HPDE6-E6E7 (cell line): ENCODE data around the gene ABCA6.
A peak's percentile ranks its signal among the peaks of the same experiment; 100 is the strongest.
"Not testable (repeated sequence)": the region's sequence is repeated elsewhere in the genome, so short reads cannot be mapped to it uniquely, and the experiment has no call there.

ENCODE experiments used
- DNase-seq: peaks from one replicate; pipeline ENCODE4 v3.0.0; 2011; ENCODE audit warnings: missing footprints; ENCODE audit errors: extremely low spot score

ABCA6 gene, protein sequence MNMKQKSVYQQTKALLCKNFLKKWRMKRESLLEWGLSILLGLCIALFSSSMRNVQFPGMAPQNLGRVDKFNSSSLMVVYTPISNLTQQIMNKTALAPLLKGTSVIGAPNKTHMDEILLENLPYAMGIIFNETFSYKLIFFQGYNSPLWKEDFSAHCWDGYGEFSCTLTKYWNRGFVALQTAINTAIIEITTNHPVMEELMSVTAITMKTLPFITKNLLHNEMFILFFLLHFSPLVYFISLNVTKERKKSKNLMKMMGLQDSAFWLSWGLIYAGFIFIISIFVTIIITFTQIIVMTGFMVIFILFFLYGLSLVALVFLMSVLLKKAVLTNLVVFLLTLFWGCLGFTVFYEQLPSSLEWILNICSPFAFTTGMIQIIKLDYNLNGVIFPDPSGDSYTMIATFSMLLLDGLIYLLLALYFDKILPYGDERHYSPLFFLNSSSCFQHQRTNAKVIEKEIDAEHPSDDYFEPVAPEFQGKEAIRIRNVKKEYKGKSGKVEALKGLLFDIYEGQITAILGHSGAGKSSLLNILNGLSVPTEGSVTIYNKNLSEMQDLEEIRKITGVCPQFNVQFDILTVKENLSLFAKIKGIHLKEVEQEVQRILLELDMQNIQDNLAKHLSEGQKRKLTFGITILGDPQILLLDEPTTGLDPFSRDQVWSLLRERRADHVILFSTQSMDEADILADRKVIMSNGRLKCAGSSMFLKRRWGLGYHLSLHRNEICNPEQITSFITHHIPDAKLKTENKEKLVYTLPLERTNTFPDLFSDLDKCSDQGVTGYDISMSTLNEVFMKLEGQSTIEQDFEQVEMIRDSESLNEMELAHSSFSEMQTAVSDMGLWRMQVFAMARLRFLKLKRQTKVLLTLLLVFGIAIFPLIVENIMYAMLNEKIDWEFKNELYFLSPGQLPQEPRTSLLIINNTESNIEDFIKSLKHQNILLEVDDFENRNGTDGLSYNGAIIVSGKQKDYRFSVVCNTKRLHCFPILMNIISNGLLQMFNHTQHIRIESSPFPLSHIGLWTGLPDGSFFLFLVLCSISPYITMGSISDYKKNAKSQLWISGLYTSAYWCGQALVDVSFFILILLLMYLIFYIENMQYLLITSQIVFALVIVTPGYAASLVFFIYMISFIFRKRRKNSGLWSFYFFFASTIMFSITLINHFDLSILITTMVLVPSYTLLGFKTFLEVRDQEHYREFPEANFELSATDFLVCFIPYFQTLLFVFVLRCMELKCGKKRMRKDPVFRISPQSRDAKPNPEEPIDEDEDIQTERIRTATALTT (N-terminal part only)

DNA sequence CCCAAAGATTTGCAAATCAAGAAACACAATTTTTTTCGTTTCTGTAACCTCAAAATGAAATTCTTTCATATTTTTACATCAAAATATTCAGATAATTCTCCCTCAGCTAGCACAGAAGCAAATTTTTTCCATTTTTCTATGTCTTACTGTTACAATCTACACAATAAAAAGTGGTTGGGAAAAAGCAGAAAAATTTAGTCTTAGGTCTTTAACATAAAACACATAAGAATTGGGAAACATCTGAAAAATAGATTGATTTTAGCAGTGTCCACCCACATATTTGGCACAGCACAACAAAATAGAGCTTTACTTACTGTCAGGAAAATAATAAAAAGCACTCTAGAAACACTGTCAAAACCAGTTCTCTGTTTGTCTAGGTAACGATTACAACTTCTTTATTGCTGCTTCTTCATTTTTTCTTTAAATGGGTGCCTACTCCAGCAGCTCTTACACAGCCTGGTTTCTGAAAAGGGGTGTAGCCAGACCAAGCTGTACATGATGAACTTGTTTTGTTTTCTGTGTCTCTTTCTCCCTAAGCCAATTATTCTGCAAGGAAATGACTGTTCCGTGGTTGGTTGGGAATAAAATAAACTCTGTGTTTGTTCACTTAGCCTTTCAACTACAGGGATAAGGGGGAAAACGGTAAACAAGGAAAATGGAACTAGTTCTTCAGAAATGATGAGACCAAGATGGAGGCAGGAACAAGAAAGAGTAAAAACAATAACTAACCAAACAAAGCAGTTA is at the start of gene ABCA6:
Gene ABCA6, minus strand, starts transcription at position 465 of the 744 bp plus-strand sequence. CDS start 1,192 bp downstream, outside the sequence.
- DNase-seq = no peak

- DNase-seq = no peak
These were observed 47.1 kb upstream of the ABCA6 start for GRCh38 chr17:69188796-69189195.

DNA sequence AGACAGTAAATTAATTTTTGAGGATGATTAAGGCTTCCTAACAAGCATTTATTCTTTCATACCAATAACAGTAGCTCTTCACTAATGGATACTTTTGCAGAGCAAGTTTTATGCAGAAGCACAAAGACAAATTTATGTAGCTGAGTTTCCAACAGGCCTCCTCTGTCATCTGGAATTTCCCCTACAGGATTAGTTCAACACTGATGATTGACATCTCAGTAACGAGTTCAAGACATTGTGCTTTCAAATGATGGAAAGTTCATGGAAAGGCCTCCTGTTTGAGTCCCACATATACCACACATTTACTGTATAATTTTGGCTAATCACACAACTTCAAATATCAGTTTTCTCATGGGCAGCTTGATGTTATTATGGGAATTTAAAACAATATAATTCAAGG is 46.4 kb upstream of the ABCA6 start:
- DNase-seq = no peak

- no peak for DNase-seq
These were observed 45.6 kb upstream of the ABCA6 start for GRCh38 chr17:69187294-69187693.

GRCh38 chr17:69179227-69179952 is 37.7 kb upstream of the ABCA6 start:
- peak; percentile 10 for DNase-seq

DNA sequence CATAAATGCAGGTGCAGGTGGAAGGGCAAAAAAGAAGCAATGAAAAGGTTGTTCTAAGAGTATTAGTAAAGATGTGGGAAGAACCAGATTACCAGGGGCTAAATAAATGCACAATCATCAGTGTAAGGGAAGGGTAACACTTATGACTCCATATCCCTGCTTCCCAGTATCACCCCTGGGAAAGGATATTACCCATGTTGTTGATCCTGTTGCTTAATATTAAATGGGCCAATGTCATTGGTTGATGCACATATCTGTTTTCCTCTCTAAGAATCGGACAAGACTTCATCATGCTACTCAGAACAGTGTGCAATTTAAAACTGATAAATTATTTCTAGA is 34.7 kb upstream of the ABCA6 start:
- no peak for DNase-seq

- DNase-seq = peak; percentile 39
These were observed 34.1 kb upstream of the ABCA6 start for GRCh38 chr17:69175625-69176456.

DNA sequence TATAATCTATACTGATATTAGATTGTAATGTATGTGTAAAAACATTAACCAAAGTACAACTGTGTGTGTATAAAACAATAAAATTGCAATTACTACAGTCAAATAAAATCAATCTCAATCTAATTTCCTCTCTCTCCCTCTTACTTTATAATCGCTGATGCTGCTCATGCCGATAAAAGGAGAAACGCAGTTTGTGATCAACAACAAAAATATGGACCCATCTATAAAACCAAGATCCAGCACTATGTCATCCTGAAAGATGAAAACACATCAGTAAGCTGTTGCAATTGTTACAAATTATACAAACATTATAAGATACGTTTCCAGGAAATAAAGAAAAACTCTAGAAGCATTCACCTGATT is 33.5 kb upstream of the ABCA6 start:
- DNase-seq = no peak

DNA sequence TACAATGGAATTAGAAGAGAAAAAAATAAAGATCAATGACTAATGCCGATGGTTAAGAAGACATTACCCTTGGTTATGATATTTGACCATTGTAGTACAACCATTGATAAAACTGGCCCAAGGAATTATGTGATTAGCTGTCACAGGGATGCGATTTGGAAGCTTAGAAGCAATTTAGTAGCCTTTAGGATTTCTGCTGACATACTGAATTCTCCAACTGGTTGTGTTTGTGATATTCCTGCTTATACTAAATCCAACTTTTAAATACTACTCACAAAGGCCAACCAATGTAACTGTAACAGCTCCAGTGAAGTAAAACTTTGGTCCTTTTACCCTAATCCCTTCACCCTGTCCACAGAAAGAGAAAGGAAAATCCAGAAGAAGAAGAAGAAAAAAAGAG is 31.4 kb upstream of the ABCA6 start:
- no peak for DNase-seq

- no peak for DNase-seq
These were observed 28.7 kb upstream of the ABCA6 start for GRCh38 chr17:69170377-69170776.

DNA sequence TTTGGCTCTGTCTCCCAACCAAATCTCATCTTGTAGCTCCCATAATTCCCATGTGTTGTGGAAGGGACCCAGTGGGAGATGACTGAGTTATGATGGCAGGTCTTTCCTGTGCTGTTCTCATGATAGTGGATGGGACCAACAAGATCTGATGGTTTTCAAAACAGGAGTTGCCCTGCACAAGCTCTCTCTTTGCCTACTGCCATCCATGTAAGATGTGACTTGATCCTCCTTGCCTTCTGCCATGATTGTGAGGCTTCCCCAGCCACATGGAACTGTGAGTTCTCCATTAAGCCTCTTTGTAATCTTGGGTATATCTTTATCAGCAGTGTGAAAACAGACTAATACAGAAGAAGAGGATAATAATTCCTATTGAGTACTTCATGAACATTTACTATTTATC is 26.9 kb upstream of the ABCA6 start:
- DNase-seq = not testable (repeated sequence)

DNA sequence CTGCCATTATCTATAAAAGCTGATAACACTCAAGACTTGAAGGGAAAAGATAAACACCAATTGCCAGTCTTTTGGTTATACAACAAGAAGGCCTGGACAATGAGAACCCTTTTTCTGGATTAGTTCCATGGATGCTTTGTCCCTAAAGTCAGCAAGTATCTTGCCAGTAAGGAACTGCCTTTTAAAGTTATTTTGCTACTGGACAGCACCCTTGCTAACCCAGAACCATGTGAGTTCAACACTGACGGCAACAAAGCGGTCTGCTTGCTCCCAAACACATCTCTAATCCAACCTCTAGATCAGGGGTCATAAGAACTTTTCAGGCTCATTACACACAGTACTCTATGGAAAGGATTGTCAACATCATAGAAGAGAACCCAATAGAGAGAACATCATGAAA is 25.3 kb upstream of the ABCA6 start:
- DNase-seq = no peak

GRCh38 chr17:69164206-69164605 is 22.5 kb upstream of the ABCA6 start:
- DNase-seq = no peak

GRCh38 chr17:69159418-69159817 is 17.7 kb upstream of the ABCA6 start:
- no peak for DNase-seq

DNA sequence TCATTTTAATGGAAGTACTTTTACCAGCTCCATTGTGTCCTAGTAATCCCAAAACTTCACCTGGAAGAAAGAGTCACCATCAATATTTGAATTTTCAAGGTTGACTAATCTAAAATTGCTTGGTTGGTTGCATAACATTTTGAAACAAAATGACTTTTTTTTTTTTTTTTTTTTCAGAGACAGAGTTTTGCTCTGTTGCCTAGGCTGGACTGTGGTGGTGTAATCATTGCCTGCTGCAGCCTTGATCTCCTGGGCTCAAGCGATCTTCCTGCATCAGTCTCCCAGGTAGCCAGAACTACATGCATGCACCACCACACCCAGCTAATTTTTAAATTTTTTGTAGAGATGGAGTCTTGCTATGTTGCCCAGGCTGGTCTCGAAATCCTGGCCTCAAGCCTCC is 12.6 kb upstream of the ABCA6 start:
- no peak for DNase-seq

- DNase-seq = no peak
These were observed 8.6 kb upstream of the ABCA6 start for GRCh38 chr17:69150333-69150732.

DNA sequence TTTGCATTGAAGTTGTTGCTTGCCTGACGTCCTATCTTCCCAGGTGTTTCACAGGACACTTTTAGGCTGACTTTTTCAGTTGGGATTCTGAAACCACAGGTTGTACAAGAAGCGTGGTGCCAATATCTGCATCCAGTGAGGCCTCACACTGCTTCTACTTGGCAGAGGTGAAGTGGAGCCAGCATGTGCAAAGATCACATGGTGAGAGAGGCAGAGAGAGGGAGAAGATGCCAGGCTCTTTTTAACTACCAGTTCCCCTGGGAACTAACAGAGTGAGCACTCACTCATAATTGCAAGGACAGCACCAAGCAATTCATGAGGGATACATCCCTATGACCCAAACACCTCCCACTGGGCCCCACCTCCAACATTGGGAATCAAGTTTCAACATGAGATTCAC is 5.8 kb upstream of the ABCA6 start:
- no peak for DNase-seq

- DNase-seq = no peak
These were observed 2.9 kb upstream of the ABCA6 start for GRCh38 chr17:69144331-69145255.
